ENCODE data around the gene TRAFD1.

TRAFD1 gene

GRCh38 chr12:112124918-112125249 is 476 bp upstream of the TRAFD1 start:
- Histone ChIP-seq H3K27me3 (ENCODE audit: low read depth) (no peaks in the 10 kb centered on the region), H3K9me3 (no peaks in the 10 kb centered on the region), H3K4me3 (peak overlapping the region; percentile 95; the same call in 1 of the 2 replicates), H3K4me1 (peaks cover 3% of the 10 kb centered on the region; the same call in 1 of the 2 replicates), H3K36me3 (replicated peaks) (no peaks in the 10 kb centered on the region)
- in situ Hi-C loops (cut with MboI; ENCODE audit: low sequenced_read_pairs): no loop called here
- no peak for DNase-seq (ENCODE audit: low spot score in 2 of 2)

- H3K27me3 ChIP-seq (ENCODE audit: low read depth): no peaks in the 10 kb centered on the region
- peak overlapping the region; percentile 95 for H3K4me3 ChIP-seq
- no peak for DNase-seq (ENCODE audit: low spot score in 2 of 2)
- peaks cover 4% of the 10 kb centered on the region for H3K36me3 ChIP-seq (replicated peaks)
- H3K9me3 ChIP-seq: no peaks in the 10 kb centered on the region
- in situ Hi-C loops (cut with MboI; ENCODE audit: low sequenced_read_pairs): no loop called here
- peaks cover 3% of the 10 kb centered on the region; the same call in 1 of the 2 replicates for H3K4me1 ChIP-seq
These were observed 659 bp downstream of the TRAFD1 start for GRCh38 chr12:112126000-112126438.

GRCh38 chr12:112126911-112127310 is 1.6 kb downstream of the TRAFD1 start:
- Histone ChIP-seq H3K9me3 (no peaks in the 10 kb centered on the region), H3K36me3 (replicated peaks) (peaks cover 13% of the 10 kb centered on the region), H3K27me3 (ENCODE audit: low read depth) (no peaks in the 10 kb centered on the region), H3K4me3 (no peak overlapping the region), H3K4me1 (peaks cover 3% of the 10 kb centered on the region; the same call in 1 of the 2 replicates)
- DNase-seq (ENCODE audit: low spot score in 2 of 2): no peak
- in situ Hi-C loops (cut with MboI; ENCODE audit: low sequenced_read_pairs): no loop called here

- Histone ChIP-seq H3K36me3 (replicated peaks) (peaks cover 33% of the 10 kb centered on the region), H3K4me3 (no peak overlapping the region), H3K4me1 (no peaks in the 10 kb centered on the region; the same call in 1 of the 2 replicates), H3K9me3 (no peaks in the 10 kb centered on the region), H3K27me3 (ENCODE audit: low read depth) (no peaks in the 10 kb centered on the region)
- DNase-seq (ENCODE audit: low spot score in 2 of 2): no peak
- in situ Hi-C loops (cut with MboI; ENCODE audit: low sequenced_read_pairs): no loop called here
These were observed 5.2 kb downstream of the TRAFD1 start for GRCh38 chr12:112130441-112130998.

- Histone ChIP-seq H3K27me3 (ENCODE audit: low read depth) (no peaks in the 10 kb centered on the region), H3K4me3 (no peak overlapping the region)
- in situ Hi-C loops (cut with MboI; ENCODE audit: low sequenced_read_pairs): no loop called here
These were observed 6.3 kb downstream of the TRAFD1 start for GRCh38 chr12:112131686-112132085.

GRCh38 chr12:112133418-112133817 is 8.1 kb downstream of the TRAFD1 start:
- Histone ChIP-seq H3K4me3 (no peak overlapping the region), H3K4me1 (no peaks in the 10 kb centered on the region), H3K36me3 (replicated peaks) (peaks cover 51% of the 10 kb centered on the region), H3K9me3 (no peaks in the 10 kb centered on the region), H3K27me3 (ENCODE audit: low read depth) (no peaks in the 10 kb centered on the region)
- DNase-seq (ENCODE audit: low spot score in 2 of 2): no peak
- in situ Hi-C loops (cut with MboI; ENCODE audit: low sequenced_read_pairs): no loop called here

More at GRCh38 chr12:112131686-112132085, 6.3 kb downstream of the TRAFD1 start:
- H3K9me3 ChIP-seq: no peaks in the 10 kb centered on the region
- H3K36me3 ChIP-seq (replicated peaks): peaks cover 39% of the 10 kb centered on the region
- H3K4me1 ChIP-seq: no peaks in the 10 kb centered on the region
- DNase-seq (ENCODE audit: low spot score in 2 of 2): no peak

GRCh38 chr12:112134731-112135130 is 9.4 kb downstream of the TRAFD1 start:
- Histone ChIP-seq H3K9me3 (no peaks in the 10 kb centered on the region), H3K27me3 (ENCODE audit: low read depth) (no peaks in the 10 kb centered on the region), H3K4me1 (no peaks in the 10 kb centered on the region), H3K4me3 (no peak overlapping the region), H3K36me3 (replicated peaks) (peaks cover 53% of the 10 kb centered on the region)
- no peak for DNase-seq (ENCODE audit: low spot score in 2 of 2)
- in situ Hi-C loops (cut with MboI; ENCODE audit: low sequenced_read_pairs): no loop called here

- no peak for DNase-seq (ENCODE audit: low spot score in 2 of 2)
- in situ Hi-C loops (cut with MboI; ENCODE audit: low sequenced_read_pairs): no loop called here
- H3K4me1 ChIP-seq: no peaks in the 10 kb centered on the region
- no peak overlapping the region for H3K4me3 ChIP-seq
- no peaks in the 10 kb centered on the region for H3K9me3 ChIP-seq
- H3K36me3 ChIP-seq (replicated peaks): peaks cover 51% of the 10 kb centered on the region
- H3K27me3 ChIP-seq (ENCODE audit: low read depth): no peaks in the 10 kb centered on the region
These were observed 15.4 kb downstream of the TRAFD1 start for GRCh38 chr12:112140728-112141127.

- Histone ChIP-seq H3K27me3 (ENCODE audit: low read depth) (no peaks in the 10 kb centered on the region), H3K4me3 (no peak overlapping the region), H3K9me3 (no peaks in the 10 kb centered on the region), H3K4me1 (no peaks in the 10 kb centered on the region), H3K36me3 (replicated peaks) (peaks cover 63% of the 10 kb centered on the region)
- no peak for DNase-seq (ENCODE audit: low spot score in 2 of 2)
- in situ Hi-C loops (cut with MboI; ENCODE audit: low sequenced_read_pairs): no loop called here
These were observed 20.8 kb downstream of the TRAFD1 start for GRCh38 chr12:112146123-112146522.

GRCh38 chr12:112148031-112148513 is 22.7 kb downstream of the TRAFD1 start:
- Histone ChIP-seq H3K27me3 (ENCODE audit: low read depth) (no peaks in the 10 kb centered on the region), H3K4me3 (no peak overlapping the region), H3K36me3 (replicated peaks) (peaks cover 74% of the 10 kb centered on the region), H3K4me1 (no peaks in the 10 kb centered on the region), H3K9me3 (no peaks in the 10 kb centered on the region)
- DNase-seq (ENCODE audit: low spot score in 2 of 2): peak in 1 of 2 experiments; percentile 51
- in situ Hi-C loops (cut with MboI; ENCODE audit: low sequenced_read_pairs): no loop called here

GRCh38 chr12:112149596-112149995 is 24.2 kb downstream of the TRAFD1 start:
- Histone ChIP-seq H3K4me3 (no peak overlapping the region), H3K36me3 (replicated peaks) (peaks cover 74% of the 10 kb centered on the region), H3K9me3 (no peaks in the 10 kb centered on the region), H3K4me1 (no peaks in the 10 kb centered on the region), H3K27me3 (ENCODE audit: low read depth) (no peaks in the 10 kb centered on the region)
- in situ Hi-C loops (cut with MboI; ENCODE audit: low sequenced_read_pairs): no loop called here
- no peak for DNase-seq (ENCODE audit: low spot score in 2 of 2)

- Histone ChIP-seq H3K4me1 (no peaks in the 10 kb centered on the region), H3K4me3 (no peak overlapping the region), H3K9me3 (no peaks in the 10 kb centered on the region), H3K27me3 (ENCODE audit: low read depth) (no peaks in the 10 kb centered on the region), H3K36me3 (replicated peaks) (peaks cover 61% of the 10 kb centered on the region)
- in situ Hi-C loops (cut with MboI; ENCODE audit: low sequenced_read_pairs): no loop called here
- no peak for DNase-seq (ENCODE audit: low spot score in 2 of 2)
These were observed 26.6 kb downstream of the TRAFD1 start for GRCh38 chr12:112151766-112152541.

GRCh38 chr12:112153181-112153892 is 28.0 kb downstream of the TRAFD1 start:
- Histone ChIP-seq H3K4me3 (no peak overlapping the region), H3K9me3 (no peaks in the 10 kb centered on the region), H3K4me1 (no peaks in the 10 kb centered on the region), H3K36me3 (replicated peaks) (peaks cover 60% of the 10 kb centered on the region), H3K27me3 (ENCODE audit: low read depth) (no peaks in the 10 kb centered on the region)
- no peak for DNase-seq (ENCODE audit: low spot score in 2 of 2)
- in situ Hi-C loops (cut with MboI; ENCODE audit: low sequenced_read_pairs): no loop called here

GRCh38 chr12:112153893-112154219 is 28.5 kb downstream of the TRAFD1 start:
- no peak for DNase-seq (ENCODE audit: low spot score in 2 of 2)
- H3K4me3 ChIP-seq: no peak overlapping the region
- no peaks in the 10 kb centered on the region for H3K4me1 ChIP-seq
- no peaks in the 10 kb centered on the region for H3K27me3 ChIP-seq (ENCODE audit: low read depth)
- in situ Hi-C loops (cut with MboI; ENCODE audit: low sequenced_read_pairs): no loop called here
- no peaks in the 10 kb centered on the region for H3K9me3 ChIP-seq
- peaks cover 60% of the 10 kb centered on the region for H3K36me3 ChIP-seq (replicated peaks)
